Activated T-cell treated with anti-CD3 and anti-CD28 coated beads, Interleukin-2, amount 50 U/mL, for 4 hours (primary cell): ENCODE data around the gene KDM2A. TPM values are rescaled to one million over a fixed set of nuclear protein-coding genes. Genes with fewer than 3 reads are reported as not detected.

Source experiments
- ATAC-seq, 2 donors: fragments of 200-7000 bp; cut with Tn5 transposase; one replicate each; pipeline ENCODE4 v1.10.0; 2021
- DNase-seq: peaks from one replicate; pipeline ENCODE4 v3.0.0-alpha.2; 2020
- H3K27me3 Mint-ChIP-seq: one replicate; pipeline ENCODE4 v1.8.0; 2021; ENCODE audit warnings: low read depth, mixed read lengths
- H3K36me3 Mint-ChIP-seq: one replicate; pipeline ENCODE4 v1.8.0; 2022; ENCODE audit warnings: mixed read lengths; ENCODE audit not compliant: insufficient read depth
- H3K4me1 Mint-ChIP-seq: one replicate; pipeline ENCODE4 v1.8.0; 2021; ENCODE audit warnings: low read depth, mixed read lengths
- H3K4me3 Mint-ChIP-seq: one replicate; pipeline ENCODE4 v1.8.0; 2021; ENCODE audit warnings: mild to moderate bottlenecking, moderate library complexity, mixed read lengths
- H3K9me3 Mint-ChIP-seq: one replicate; pipeline ENCODE4 v1.8.0; 2021; ENCODE audit warnings: mixed read lengths
- total RNA-seq, 3 donors: library from RNA; stranded (reverse); gene quantifications; one replicate each; pipeline ENCODE4 v1.2.1, GENCODE V29; 2021

Gene KDM2A
- 100 to 1,000 TPM in 2 of 3 donors, 10 to 100 TPM in 1; 94.2 to 114 (median 104) TPM for total RNA-seq

- ATAC-seq: peak; percentile 80 to 86
- H3K4me3 Mint-ChIP-seq: peak within 1 kb of the TSS; percentile 98
Measured at GRCh38 chr11:67118801-67119584, at the start of gene KDM2A. TSS of gene KDM2A (plus strand) at chr11:67119263. CDS start at chr11:67121317, 2,054 bp downstream.

GRCh38 chr11:67071420-67072284 lies 47.4 kb upstream of the KDM2A start:
- peaks cover 1% of the 10 kb centered on the region for H3K27me3 Mint-ChIP-seq
- DNase-seq (peak; percentile 65), ATAC-seq (peak; percentile 92 to 93)
- H3K9me3 Mint-ChIP-seq: no peaks in the 10 kb centered on the region
- H3K4me3 Mint-ChIP-seq: peak overlapping the region; percentile 48
- H3K36me3 Mint-ChIP-seq: no peaks in the 10 kb centered on the region
- H3K4me1 Mint-ChIP-seq: no peaks in the 10 kb centered on the region

More at GRCh38 chr11:67118801-67119584, at the start of gene KDM2A:
- Mint-ChIP-seq H3K9me3 (no peaks in the 10 kb centered on the region), H3K4me1 (peaks cover 28% of the 10 kb centered on the region), H3K36me3 (peaks cover 4% of the 10 kb centered on the region), H3K27me3 (no peaks in the 10 kb centered on the region)
- DNase-seq: peak; percentile 98

GRCh38 chr11:67072295-67072694 lies 46.8 kb upstream of the KDM2A start:
- no peaks in the 10 kb centered on the region for H3K9me3 Mint-ChIP-seq
- DNase-seq (no peak), ATAC-seq (no peak)
- H3K4me1 Mint-ChIP-seq: no peaks in the 10 kb centered on the region
- no peak overlapping the region for H3K4me3 Mint-ChIP-seq
- H3K36me3 Mint-ChIP-seq: no peaks in the 10 kb centered on the region
- peaks cover 1% of the 10 kb centered on the region for H3K27me3 Mint-ChIP-seq

- Mint-ChIP-seq H3K27me3 (peaks cover 1% of the 10 kb centered on the region), H3K4me1 (peaks cover 3% of the 10 kb centered on the region), H3K36me3 (no peaks in the 10 kb centered on the region), H3K9me3 (no peaks in the 10 kb centered on the region), H3K4me3 (no peak overlapping the region)
- ATAC-seq: no peak
- DNase-seq: no peak
Measured at GRCh38 chr11:67073908-67074307, 45.2 kb upstream of the KDM2A start.

- no peaks in the 10 kb centered on the region for H3K9me3 Mint-ChIP-seq
- H3K36me3 Mint-ChIP-seq: no peaks in the 10 kb centered on the region
- H3K27me3 Mint-ChIP-seq: peaks cover 1% of the 10 kb centered on the region
- no peak for DNase-seq
- H3K4me1 Mint-ChIP-seq: peaks cover 8% of the 10 kb centered on the region
- no peak for ATAC-seq
- no peak overlapping the region for H3K4me3 Mint-ChIP-seq
Measured at GRCh38 chr11:67076202-67076601, 42.9 kb upstream of the KDM2A start.

GRCh38 chr11:67079065-67079705 lies 39.9 kb upstream of the KDM2A start:
- H3K4me1 Mint-ChIP-seq: peaks cover 16% of the 10 kb centered on the region
- no peaks in the 10 kb centered on the region for H3K9me3 Mint-ChIP-seq
- DNase-seq (no peak), ATAC-seq (peak in 1 of 2 donors; percentile 60)
- no peaks in the 10 kb centered on the region for H3K36me3 Mint-ChIP-seq
- H3K4me3 Mint-ChIP-seq: no peak overlapping the region
- peaks cover 4% of the 10 kb centered on the region for H3K27me3 Mint-ChIP-seq

GRCh38 chr11:67082071-67082791 lies 36.8 kb upstream of the KDM2A start:
- H3K9me3 Mint-ChIP-seq: no peaks in the 10 kb centered on the region
- no peak for DNase-seq
- H3K27me3 Mint-ChIP-seq: peaks cover 2% of the 10 kb centered on the region
- H3K4me1 Mint-ChIP-seq: peaks cover 16% of the 10 kb centered on the region
- ATAC-seq: peak in 1 of 2 donors; percentile 19
- H3K36me3 Mint-ChIP-seq: no peaks in the 10 kb centered on the region
- no peak overlapping the region for H3K4me3 Mint-ChIP-seq

- Mint-ChIP-seq H3K36me3 (no peaks in the 10 kb centered on the region), H3K4me1 (peaks cover 14% of the 10 kb centered on the region), H3K9me3 (no peaks in the 10 kb centered on the region), H3K27me3 (peaks cover 2% of the 10 kb centered on the region), H3K4me3 (no peak overlapping the region)
- no peak for ATAC-seq
- no peak for DNase-seq
Measured at GRCh38 chr11:67083786-67084366, 35.2 kb upstream of the KDM2A start.

GRCh38 chr11:67085617-67086016 lies 33.4 kb upstream of the KDM2A start:
- no peak for DNase-seq
- peaks cover 2% of the 10 kb centered on the region for H3K27me3 Mint-ChIP-seq
- no peak for ATAC-seq
- H3K4me3 Mint-ChIP-seq: no peak overlapping the region
- H3K9me3 Mint-ChIP-seq: no peaks in the 10 kb centered on the region
- H3K36me3 Mint-ChIP-seq: no peaks in the 10 kb centered on the region
- H3K4me1 Mint-ChIP-seq: peaks cover 8% of the 10 kb centered on the region

- no peaks in the 10 kb centered on the region for H3K4me1 Mint-ChIP-seq
- ATAC-seq (no peak), DNase-seq (no peak)
- no peaks in the 10 kb centered on the region for H3K27me3 Mint-ChIP-seq
- H3K9me3 Mint-ChIP-seq: no peaks in the 10 kb centered on the region
- no peaks in the 10 kb centered on the region for H3K36me3 Mint-ChIP-seq
- no peak overlapping the region for H3K4me3 Mint-ChIP-seq
Measured at GRCh38 chr11:67090717-67091116, 28.3 kb upstream of the KDM2A start.

GRCh38 chr11:67095214-67095507 lies 23.9 kb upstream of the KDM2A start:
- Mint-ChIP-seq H3K36me3 (no peaks in the 10 kb centered on the region), H3K4me1 (peaks cover 9% of the 10 kb centered on the region), H3K4me3 (no peak overlapping the region), H3K27me3 (no peaks in the 10 kb centered on the region), H3K9me3 (no peaks in the 10 kb centered on the region)
- no peak for DNase-seq
- no peak for ATAC-seq

GRCh38 chr11:67098799-67099429 lies 20.1 kb upstream of the KDM2A start:
- H3K4me3 Mint-ChIP-seq: no peak overlapping the region
- H3K4me1 Mint-ChIP-seq: peaks cover 20% of the 10 kb centered on the region
- no peaks in the 10 kb centered on the region for H3K36me3 Mint-ChIP-seq
- H3K9me3 Mint-ChIP-seq: no peaks in the 10 kb centered on the region
- no peaks in the 10 kb centered on the region for H3K27me3 Mint-ChIP-seq
- DNase-seq (no peak), ATAC-seq (no peak)

GRCh38 chr11:67099831-67100324 lies 19.2 kb upstream of the KDM2A start:
- Mint-ChIP-seq H3K4me3 (no peak overlapping the region), H3K9me3 (no peaks in the 10 kb centered on the region), H3K27me3 (no peaks in the 10 kb centered on the region), H3K36me3 (no peaks in the 10 kb centered on the region), H3K4me1 (peaks cover 26% of the 10 kb centered on the region)
- ATAC-seq (peak in 1 of 2 donors; percentile 11), DNase-seq (no peak)
